Measurements from ENCODE around the gene THSD4.

GRCh38 chr15:71306538-71306937 lies 191.3 kb downstream of the THSD4 start:
- no peak for TF ChIP-seq CTCF (IDR thresholded peaks at IDR 0.05; ENCODE audit: low read depth, low read length, poor library complexity, severe bottlenecking)
- no peak for TF ChIP-seq EZH2phosphoT487 (IDR thresholded peaks at IDR 0.05; ENCODE audit: borderline replicate concordance, low read length)
